ENCODE results near the gene TICRR. TPM values are rescaled to one million over a fixed set of nuclear protein-coding genes. Genes with fewer than 3 reads are reported as not detected.

TICRR gene
- total RNA-seq, 6 donors from 2014 or later, result 0.20 to 1.0 (median 0.58) TPM

DNA sequence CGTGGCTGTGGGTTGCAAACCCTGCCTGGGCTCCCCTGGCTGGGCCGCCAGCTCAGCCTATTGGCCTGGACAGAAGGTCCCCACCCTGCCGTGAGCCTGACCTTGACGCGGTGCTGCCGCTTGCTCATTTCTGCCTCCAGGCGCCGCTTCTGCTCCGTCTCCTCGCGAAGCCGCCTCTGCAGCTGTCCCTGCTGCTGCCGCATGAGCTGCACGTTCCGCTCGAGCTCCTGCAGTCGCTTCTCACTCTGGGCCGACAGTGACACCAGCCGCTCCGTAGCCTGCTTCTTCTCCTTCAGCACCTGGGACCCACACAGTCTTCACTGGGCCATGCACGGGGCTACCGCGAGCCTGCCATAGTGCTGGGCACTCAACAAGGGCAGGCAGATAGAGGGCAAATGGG, 58.3 kb downstream of the TICRR start:
- Histone ChIP-seq H3K27me3 (no peaks in the 10 kb centered on the region), H3K27ac (no peak overlapping the region), H3K36me3 (peaks cover 0 to 23% (median 7%) of the 10 kb centered on the region in 4 donors), H3K4me3 (no peak overlapping the region), H3K4me1 (no peaks in the 10 kb centered on the region), H3K9me3 (no peaks in the 10 kb centered on the region)
- DNase-seq, result no peak
- TF ChIP-seq EP300 (IDR thresholded peaks at IDR 0.05) (no peak), POLR2A (IDR thresholded peaks at IDR 0.05) (no peak), POLR2AphosphoS5 (IDR thresholded peaks at IDR 0.05) (no peak)
- TF ChIP-seq, protein P1, sequence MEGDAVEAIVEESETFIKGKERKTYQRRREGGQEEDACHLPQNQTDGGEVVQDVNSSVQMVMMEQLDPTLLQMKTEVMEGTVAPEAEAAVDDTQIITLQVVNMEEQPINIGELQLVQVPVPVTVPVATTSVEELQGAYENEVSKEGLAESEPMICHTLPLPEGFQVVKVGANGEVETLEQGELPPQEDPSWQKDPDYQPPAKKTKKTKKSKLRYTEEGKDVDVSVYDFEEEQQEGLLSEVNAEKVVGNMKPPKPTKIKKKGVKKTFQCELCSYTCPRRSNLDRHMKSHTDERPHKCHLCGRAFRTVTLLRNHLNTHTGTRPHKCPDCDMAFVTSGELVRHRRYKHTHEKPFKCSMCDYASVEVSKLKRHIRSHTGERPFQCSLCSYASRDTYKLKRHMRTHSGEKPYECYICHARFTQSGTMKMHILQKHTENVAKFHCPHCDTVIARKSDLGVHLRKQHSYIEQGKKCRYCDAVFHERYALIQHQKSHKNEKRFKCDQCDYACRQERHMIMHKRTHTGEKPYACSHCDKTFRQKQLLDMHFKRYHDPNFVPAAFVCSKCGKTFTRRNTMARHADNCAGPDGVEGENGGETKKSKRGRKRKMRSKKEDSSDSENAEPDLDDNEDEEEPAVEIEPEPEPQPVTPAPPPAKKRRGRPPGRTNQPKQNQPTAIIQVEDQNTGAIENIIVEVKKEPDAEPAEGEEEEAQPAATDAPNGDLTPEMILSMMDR (IDR thresholded peaks at IDR 0.05), result no peak
- no peak for ATAC-seq (ENCODE audit: low FRiP score in 2 of 2)
- WGBS, 2 donors, result 96 to 97% methylated on average over 22 to 23 of the region's 23 CpGs

DNA sequence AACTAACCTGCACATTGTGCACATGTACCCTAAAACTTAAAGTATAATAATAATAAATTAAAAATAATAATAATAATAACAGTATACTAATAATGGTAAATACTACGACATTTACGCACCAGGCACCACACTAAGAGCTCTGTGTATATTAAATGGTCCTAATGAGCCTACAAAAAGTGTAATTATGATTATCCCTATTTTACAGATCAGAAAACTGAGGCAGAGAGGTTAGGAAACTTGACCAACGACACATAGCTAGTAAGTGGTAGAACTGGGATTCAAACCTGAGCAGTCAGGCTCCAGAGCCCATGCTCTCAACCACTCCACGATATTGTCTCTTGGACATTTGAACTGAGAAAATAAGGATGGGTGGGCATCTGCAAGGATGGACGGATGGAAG, 65.0 kb downstream of the TICRR start:
- ATAC-seq (ENCODE audit: low FRiP score in 2 of 2) (no peak), DNase-seq (no peak)
- no peaks in the 10 kb centered on the region for H3K9me3 ChIP-seq
- no peak overlapping the region for H3K4me3 ChIP-seq
- H3K36me3 ChIP-seq, result no peaks in the 10 kb centered on the region
- WGBS, 2 donors, result 97 to 98% methylated on average over 5 of the region's 5 CpGs
- no peaks in the 10 kb centered on the region for H3K27me3 ChIP-seq
- H3K4me1 ChIP-seq, result no peaks in the 10 kb centered on the region
- TF ChIP-seq, protein P1 (IDR thresholded peaks at IDR 0.05), result no peak
- no peak for TF ChIP-seq POLR2AphosphoS5 (IDR thresholded peaks at IDR 0.05)
- no peak for TF ChIP-seq EP300 (IDR thresholded peaks at IDR 0.05)
- no peak for TF ChIP-seq POLR2A (IDR thresholded peaks at IDR 0.05)
- H3K27ac ChIP-seq, result no peak overlapping the region

DNA sequence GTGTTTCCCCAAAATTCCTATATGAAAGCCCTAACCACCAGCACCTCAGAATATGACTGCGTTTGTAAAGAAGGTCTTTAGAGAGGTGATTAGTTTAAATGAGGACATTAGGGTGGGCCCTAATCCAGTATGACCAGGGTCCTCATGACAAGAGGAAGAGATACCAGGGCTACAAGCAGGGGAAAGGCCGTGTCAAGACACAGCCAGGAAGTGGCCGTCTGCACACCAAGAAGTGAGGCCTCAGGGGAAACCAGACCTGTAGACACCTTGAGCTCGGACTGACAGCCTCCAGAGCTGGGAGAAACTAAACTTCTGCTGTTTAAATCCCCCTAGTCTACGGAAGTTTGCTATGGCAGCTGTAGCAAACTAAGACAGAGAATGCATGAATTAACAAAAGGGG, 65.8 kb downstream of the TICRR start:
- DNase-seq (no peak), ATAC-seq (ENCODE audit: low FRiP score in 2 of 2) (no peak)
- WGBS, 2 donors, result 79 to 87% methylated on average over 5 of the region's 5 CpGs
- no peaks in the 10 kb centered on the region for H3K27me3 ChIP-seq
- TF ChIP-seq, protein P1 (IDR thresholded peaks at IDR 0.05), result no peak
- TF ChIP-seq POLR2AphosphoS5 (IDR thresholded peaks at IDR 0.05) (no peak), POLR2A (IDR thresholded peaks at IDR 0.05) (no peak), EP300 (IDR thresholded peaks at IDR 0.05) (no peak)
- no peak overlapping the region for H3K4me3 ChIP-seq
- no peaks in the 10 kb centered on the region for H3K4me1 ChIP-seq
- no peaks in the 10 kb centered on the region for H3K9me3 ChIP-seq
- H3K36me3 ChIP-seq, result no peaks in the 10 kb centered on the region
- no peak overlapping the region for H3K27ac ChIP-seq

DNA sequence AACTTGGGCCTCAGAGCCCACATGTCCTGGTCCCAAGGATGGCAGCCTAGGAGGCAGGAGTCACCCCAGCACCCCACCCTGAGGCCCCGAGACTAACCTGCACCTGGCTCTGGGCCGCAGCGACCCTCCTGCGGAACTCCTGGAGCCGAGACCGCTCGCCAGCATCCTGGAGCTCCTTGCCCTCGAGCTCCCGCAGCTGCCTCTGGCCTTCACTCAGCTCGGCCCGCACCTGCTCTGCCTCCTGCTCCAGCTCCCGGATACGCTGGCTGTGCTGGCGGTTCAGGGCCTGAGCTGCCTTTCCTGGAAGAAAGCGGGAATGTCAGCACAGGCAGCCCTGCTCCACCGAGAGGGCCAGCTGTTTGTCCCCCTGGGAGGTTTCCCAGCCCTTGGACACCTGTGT, 66.8 kb downstream of the TICRR start:
- Histone ChIP-seq H3K36me3 (no peaks in the 10 kb centered on the region), H3K4me3 (no peak overlapping the region), H3K27ac (no peak overlapping the region), H3K9me3 (no peaks in the 10 kb centered on the region), H3K27me3 (no peaks in the 10 kb centered on the region), H3K4me1 (peaks cover 0 to 3% (median 0%) of the 10 kb centered on the region in 4 donors)
- 96 to 97% methylated on average over 7 to 16 of the region's 16 CpGs for WGBS, 2 donors
- TF ChIP-seq POLR2AphosphoS5 (IDR thresholded peaks at IDR 0.05) (no peak), EP300 (IDR thresholded peaks at IDR 0.05) (no peak), POLR2A (IDR thresholded peaks at IDR 0.05) (no peak)
- TF ChIP-seq, protein P1 (IDR thresholded peaks at IDR 0.05), result no peak
- no peak for DNase-seq
- no peak for ATAC-seq (ENCODE audit: low FRiP score in 2 of 2)

DNA sequence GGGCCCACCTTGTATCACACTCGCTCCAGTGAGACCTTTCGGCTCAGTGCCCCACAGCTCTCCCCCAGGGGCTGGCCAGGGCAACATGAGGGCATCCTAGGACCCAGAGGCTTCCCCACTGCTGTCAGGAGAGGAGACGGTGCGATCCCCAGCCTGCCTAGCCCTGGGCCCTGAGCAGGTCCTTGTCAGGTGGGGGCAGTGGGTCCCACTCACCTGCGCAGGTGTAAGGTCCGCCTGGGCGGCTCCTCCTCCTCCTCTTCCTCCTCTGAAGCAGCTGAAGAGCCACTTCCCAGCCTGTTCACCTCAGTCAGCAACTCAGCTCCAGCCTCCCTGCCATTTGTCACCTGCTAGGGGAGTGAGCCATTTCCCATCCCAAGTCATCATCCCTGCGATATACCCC, 70.4 kb downstream of the TICRR start:
- Histone ChIP-seq H3K27me3 (no peaks in the 10 kb centered on the region), H3K4me3 (no peak overlapping the region), H3K36me3 (no peaks in the 10 kb centered on the region), H3K4me1 (peaks cover 0 to 6% (median 1%) of the 10 kb centered on the region in 4 donors), H3K9me3 (no peaks in the 10 kb centered on the region), H3K27ac (no peak overlapping the region)
- WGBS, 2 donors, result 92 to 100% methylated on average over 5 to 8 of the region's 8 CpGs
- TF ChIP-seq EP300 (IDR thresholded peaks at IDR 0.05) (no peak), POLR2A (IDR thresholded peaks at IDR 0.05) (no peak), POLR2AphosphoS5 (IDR thresholded peaks at IDR 0.05) (no peak)
- TF ChIP-seq, protein P1 (IDR thresholded peaks at IDR 0.05), result no peak
- no peak for ATAC-seq (ENCODE audit: low FRiP score in 2 of 2)
- no peak for DNase-seq

Measured in upper lobe of left lung (tissue), 6 donors.